SK-N-SH treated with all-trans-retinoic acid at 6 μM for 48 hours (cell line): ENCODE results near the gene CMTM2.

Source experiments
- ARNTL ChIP-seq: fragments of 450-650 bp; formaldehyde crosslinking; IDR thresholded peaks from 2 replicates; pipeline ENCODE4 v1.5.0; 2020; ENCODE audit warnings: low read depth, mild to moderate bottlenecking, moderate library complexity, borderline replicate concordance
- CSDC2 ChIP-seq: fragments of 250-450 bp; sonication (Bioruptor Pico); IDR thresholded peaks from 2 replicates; pipeline ENCODE4 v1.5.0; 2020; ENCODE audit warnings: mild to moderate bottlenecking, moderate library complexity
- RARB ChIP-seq: fragments of 250-450 bp; sonication (Bioruptor Pico); IDR thresholded peaks from 2 replicates; pipeline ENCODE4 v1.8.0; 2021; ENCODE audit warnings: mild to moderate bottlenecking, moderate library complexity
- TCF4 ChIP-seq: fragments of 250-450 bp; sonication (Bioruptor Pico); IDR thresholded peaks from 2 replicates; pipeline ENCODE4 v1.8.0; 2021; ENCODE audit warnings: mild to moderate bottlenecking, moderate library complexity, borderline replicate concordance
- ZNF8 ChIP-seq: fragments of 450-650 bp; formaldehyde crosslinking; IDR thresholded peaks from 2 replicates; pipeline ENCODE4 v1.5.0; 2020; ENCODE audit warnings: mild to moderate bottlenecking, moderate library complexity
- TF ChIP-seq, protein P1 (sequence below): fragments of 250-450 bp; sonication (Bioruptor Pico); IDR thresholded peaks from 2 replicates; pipeline ENCODE4 v1.8.0; 2020; ENCODE audit warnings: mild to moderate bottlenecking, moderate library complexity, borderline replicate concordance

DNA sequence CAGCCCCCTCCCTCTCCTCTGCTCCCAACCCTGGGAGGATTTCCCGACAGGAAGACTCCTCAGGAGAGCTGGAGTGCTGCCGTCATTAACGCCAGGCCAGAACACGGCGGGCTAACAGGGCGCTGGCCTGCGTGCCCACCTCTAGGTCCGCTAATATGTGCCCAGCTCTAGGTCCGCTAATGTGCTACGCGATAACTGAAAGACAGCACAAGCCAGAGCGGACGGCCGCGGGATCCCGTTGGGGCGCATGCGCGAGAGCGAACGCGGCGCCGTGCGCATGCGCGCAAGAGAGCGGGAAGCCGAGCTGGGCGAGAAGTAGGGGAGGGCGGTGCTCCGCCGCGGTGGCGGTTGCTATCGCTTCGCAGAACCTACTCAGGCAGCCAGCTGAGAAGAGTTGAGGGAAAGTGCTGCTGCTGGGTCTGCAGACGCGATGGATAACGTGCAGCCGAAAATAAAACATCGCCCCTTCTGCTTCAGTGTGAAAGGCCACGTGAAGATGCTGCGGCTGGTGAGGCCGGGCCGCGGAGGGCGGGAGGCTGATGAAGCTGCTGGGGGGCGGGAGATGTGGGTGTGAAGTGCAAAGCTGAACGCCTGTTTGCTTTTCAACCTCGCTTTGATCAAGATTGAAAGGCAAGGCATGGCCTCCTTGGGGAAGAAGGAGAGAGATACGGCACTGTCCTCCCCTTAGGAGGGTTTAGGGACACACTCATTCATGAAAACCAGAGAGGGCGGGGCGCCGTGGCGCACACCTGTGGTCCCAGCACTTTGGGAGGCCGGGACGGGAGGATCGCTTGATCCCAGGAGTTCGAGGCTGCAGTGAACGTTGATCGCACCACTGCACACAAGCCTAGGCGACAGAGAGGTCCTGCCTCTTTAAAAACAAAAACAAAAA, 26.7 kb upstream of the CMTM2 start, which contains the start of gene CKLF:
- no peak; the same call in 1 of the 2 replicates for TF ChIP-seq CSDC2
- no peak for TF ChIP-seq ARNTL
- TF ChIP-seq ZNF8 (CRISPR knock-in tag), result no peak
- TF ChIP-seq, protein P1, sequence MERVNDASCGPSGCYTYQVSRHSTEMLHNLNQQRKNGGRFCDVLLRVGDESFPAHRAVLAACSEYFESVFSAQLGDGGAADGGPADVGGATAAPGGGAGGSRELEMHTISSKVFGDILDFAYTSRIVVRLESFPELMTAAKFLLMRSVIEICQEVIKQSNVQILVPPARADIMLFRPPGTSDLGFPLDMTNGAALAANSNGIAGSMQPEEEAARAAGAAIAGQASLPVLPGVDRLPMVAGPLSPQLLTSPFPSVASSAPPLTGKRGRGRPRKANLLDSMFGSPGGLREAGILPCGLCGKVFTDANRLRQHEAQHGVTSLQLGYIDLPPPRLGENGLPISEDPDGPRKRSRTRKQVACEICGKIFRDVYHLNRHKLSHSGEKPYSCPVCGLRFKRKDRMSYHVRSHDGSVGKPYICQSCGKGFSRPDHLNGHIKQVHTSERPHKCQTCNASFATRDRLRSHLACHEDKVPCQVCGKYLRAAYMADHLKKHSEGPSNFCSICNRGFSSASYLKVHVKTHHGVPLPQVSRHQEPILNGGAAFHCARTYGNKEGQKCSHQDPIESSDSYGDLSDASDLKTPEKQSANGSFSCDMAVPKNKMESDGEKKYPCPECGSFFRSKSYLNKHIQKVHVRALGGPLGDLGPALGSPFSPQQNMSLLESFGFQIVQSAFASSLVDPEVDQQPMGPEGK (CRISPR knock-in tag), result no peak
- no peak for TF ChIP-seq RARB (CRISPR knock-in tag)
- no peak for TF ChIP-seq TCF4 (CRISPR knock-in tag)
